IMR-90 (cell line): ENCODE measurements around the gene EIF4A3. TPM values are rescaled to one million over a fixed set of nuclear protein-coding genes. Genes with fewer than 3 reads are reported as not detected.
A peak's percentile ranks its signal among the peaks of the same experiment; 100 is the strongest.

ENCODE experiments used
- ATAC-seq: fragments of 200-7000 bp; cut with Tn5 transposase; 2 replicates; pipeline ENCODE4 v1.9.1; 2020; ENCODE audit warnings: low read depth, mild to moderate bottlenecking, moderate library complexity
- BruUV-seq: library from RNA; stranded (reverse); fragments of 400-500 nt; replicated peaks from 2 replicates; lab custom pipeline; 2021; lab: Mats Ljungman, UMichigan
- CTCF ChIA-PET: fragments of 300-600 bp; formaldehyde crosslinking; extraction: SDS; loops from one replicate; lab custom pipeline; 2021; ENCODE audit warnings: antibody characterized with exemption; lab: Yijun Ruan, JAX
- POLR2A ChIA-PET: fragments of 300-600 bp; sonication (Branson Sonifier 250); formaldehyde crosslinking; loops from one replicate; lab custom pipeline; 2022; ENCODE audit warnings: antibody characterized with exemption; ENCODE audit not compliant: unreplicated experiment; lab: Charles Lee
- DNase-seq: peaks from one replicate; pipeline ENCODE4 v3.0.0; 2013
- H2AFZ ChIP-seq: replicated peaks from 2 replicates; pipeline ENCODE3; 2013; ENCODE audit warnings: low read length, mild to moderate bottlenecking; ENCODE audit not compliant: poor library complexity
- H2AK5ac ChIP-seq: 2 replicates; pipeline ENCODE4 v1.6.1; 2013; ENCODE audit warnings: low read depth, low read length, inconsistent platforms
- H2AK9ac ChIP-seq: replicated peaks from 2 replicates; pipeline ENCODE3; 2013; ENCODE audit warnings: mild to moderate bottlenecking, low read depth, low read length, moderate library complexity; ENCODE audit not compliant: poor library complexity
- H2BK120ac ChIP-seq: 2 replicates; pipeline ENCODE4 v1.6.1; 2013; ENCODE audit warnings: low read depth, low read length, inconsistent platforms
- H2BK15ac ChIP-seq: 3 replicates; pipeline ENCODE4 v1.6.1; 2013; ENCODE audit warnings: low read depth, low read length, inconsistent platforms
- H2BK20ac ChIP-seq: 2 replicates; pipeline ENCODE4 v1.6.1; 2013; ENCODE audit warnings: low read depth, mild to moderate bottlenecking, inconsistent platforms, low read length, moderate library complexity
- H2BK5ac ChIP-seq: 2 replicates; pipeline ENCODE4 v1.6.1; 2013; ENCODE audit warnings: mild to moderate bottlenecking, low read depth, low read length, inconsistent platforms; ENCODE audit not compliant: poor library complexity, severe bottlenecking
- H3K14ac ChIP-seq: replicated peaks from 2 replicates; pipeline ENCODE4 v1.6.1; 2013; ENCODE audit warnings: low read depth, low read length, inconsistent platforms
- H3K18ac ChIP-seq: 2 replicates; pipeline ENCODE4 v1.6.1; 2013; ENCODE audit warnings: low read depth, low read length, control low read depth
- H3K23ac ChIP-seq: 2 replicates; pipeline ENCODE4 v1.6.1; 2013; ENCODE audit warnings: low read depth, low read length, inconsistent platforms
- H3K27ac ChIP-seq: 2 replicates; pipeline ENCODE4 v1.5.1; 2013; ENCODE audit warnings: mild to moderate bottlenecking, control low read depth, low read length; ENCODE audit not compliant: insufficient read depth
- H3K27me3 ChIP-seq: 2 replicates; pipeline ENCODE4 v1.6.1; 2013; ENCODE audit warnings: low read length; ENCODE audit not compliant: control insufficient read depth, insufficient read depth
- H3K36me3 ChIP-seq: 2 replicates; pipeline ENCODE4 v1.6.1; 2013; ENCODE audit warnings: low read length, mixed read lengths; ENCODE audit not compliant: control insufficient read depth, insufficient read depth
- H3K4ac ChIP-seq: 2 replicates; pipeline ENCODE4 v1.6.1; 2013; ENCODE audit warnings: low read depth, low read length, inconsistent platforms
- H3K4me1 ChIP-seq: 2 replicates; pipeline ENCODE4 v1.6.1; 2013; ENCODE audit warnings: low read length, mixed read lengths; ENCODE audit not compliant: control insufficient read depth, insufficient read depth
- H3K4me2 ChIP-seq: 2 replicates; pipeline ENCODE4 v1.6.1; 2013; ENCODE audit warnings: low read depth, mild to moderate bottlenecking, control low read depth, low read length, moderate library complexity
- H3K4me3 ChIP-seq: 2 replicates; pipeline ENCODE4 v1.5.1; 2013; ENCODE audit warnings: low read depth, mild to moderate bottlenecking, control low read depth, low read length, moderate library complexity; ENCODE audit not compliant: insufficient read depth
- H3K56ac ChIP-seq: 2 replicates; pipeline ENCODE4 v1.6.1; 2013; ENCODE audit warnings: low read length, inconsistent platforms; ENCODE audit not compliant: insufficient read depth; ENCODE audit errors: extremely low read depth
- H3K79me1 ChIP-seq, 2 experiments: 2 replicates each; pipeline ENCODE4 v1.6.1; 2013; ENCODE audit warnings: low read length in 2 of 2, inconsistent platforms in 1 of 2, low read depth in 1 of 2
- H3K9ac ChIP-seq: 2 replicates; pipeline ENCODE4 v1.6.1; 2013; ENCODE audit warnings: low read depth, low read length, control low read depth
- H3K9me1 ChIP-seq: 2 replicates; pipeline ENCODE4 v1.6.1; 2013; ENCODE audit warnings: low read length, inconsistent platforms; ENCODE audit not compliant: insufficient read depth
- H3K9me3 ChIP-seq: 2 replicates; pipeline ENCODE4 v1.6.1; 2013; ENCODE audit warnings: low read length; ENCODE audit not compliant: control insufficient read depth, insufficient read depth
- H4K20me1 ChIP-seq: 2 replicates; pipeline ENCODE4 v1.6.1; 2013; ENCODE audit warnings: low read length, inconsistent platforms; ENCODE audit not compliant: insufficient read depth
- H4K5ac ChIP-seq: 2 replicates; pipeline ENCODE4 v1.6.1; 2013; ENCODE audit warnings: mild to moderate bottlenecking, low read depth, low read length, control low read depth
- H4K8ac ChIP-seq, 2 experiments: 2 replicates each; pipeline ENCODE4 v1.6.1; 2013; ENCODE audit warnings: low read depth in 2 of 2, low read length in 2 of 2, control low read depth in 1 of 2, inconsistent platforms in 1 of 2
- H4K91ac ChIP-seq: 2 replicates; pipeline ENCODE4 v1.6.1; 2013; ENCODE audit warnings: low read depth, low read length, inconsistent platforms; ENCODE audit not compliant: insufficient read depth
- BHLHE40 ChIP-seq: fragments of 150-350 bp; IDR thresholded peaks from 2 replicates; pipeline ENCODE4 v1.6.1; 2016; ENCODE audit warnings: mild to moderate bottlenecking, low read depth, low read length
- CEBPB ChIP-seq: IDR thresholded peaks from 2 replicates; pipeline ENCODE4 v1.6.1; 2012; ENCODE audit warnings: low read depth, low read length, improper control_type of control experiment
- CHD1 ChIP-seq: IDR thresholded peaks from 2 replicates; pipeline ENCODE4 v1.6.1; 2012; ENCODE audit warnings: low read depth, low read length, improper control_type of control experiment
- FOS ChIP-seq: fragments of 150-350 bp; IDR thresholded peaks from 2 replicates; pipeline ENCODE4 v1.6.1; 2016; ENCODE audit warnings: low read depth, low read length
- MAFK ChIP-seq: IDR thresholded peaks from 2 replicates; pipeline ENCODE4 v1.6.1; 2012; ENCODE audit warnings: low read depth, low read length, improper control_type of control experiment
- MAZ ChIP-seq: IDR thresholded peaks from 2 replicates; pipeline ENCODE4 v1.6.1; 2012; ENCODE audit warnings: low read depth, mild to moderate bottlenecking, low read length, improper control_type of control experiment, moderate library complexity, borderline replicate concordance
- MXI1 ChIP-seq: IDR thresholded peaks from 2 replicates; pipeline ENCODE4 v1.6.1; 2012; ENCODE audit warnings: low read depth, mild to moderate bottlenecking, low read length, moderate library complexity, borderline replicate concordance
- NFE2L2 ChIP-seq: fragments of 150-350 bp; IDR thresholded peaks from 2 replicates; pipeline ENCODE4 v1.6.1; 2016; ENCODE audit warnings: low read depth, mild to moderate bottlenecking, low read length
- POLR2A ChIP-seq: IDR thresholded peaks from 2 replicates; pipeline ENCODE4 v1.6.1; 2012; ENCODE audit warnings: mild to moderate bottlenecking, low read depth, low read length
- RAD21 ChIP-seq: IDR thresholded peaks from 2 replicates; pipeline ENCODE4 v1.6.1; 2012; ENCODE audit warnings: low read length, improper control_type of control experiment
- RCOR1 ChIP-seq: IDR thresholded peaks from 2 replicates; pipeline ENCODE4 v1.6.1; 2012; ENCODE audit warnings: mild to moderate bottlenecking, low read length, improper control_type of control experiment; ENCODE audit not compliant: insufficient replicate concordance
- SMC3 ChIP-seq: fragments of 150-350 bp; IDR thresholded peaks from 2 replicates; pipeline ENCODE4 v1.6.1; 2016; ENCODE audit warnings: low read depth, mild to moderate bottlenecking, antibody characterized with exemption, low read length, moderate library complexity
- WGBS, 2 experiments: methylation state at CpG; one replicate each; pipeline versions ENCODE4 v1.1.5 to v1.1.7; 2013; ENCODE audit warnings: missing lambda C conversion rate in 2 of 2; ENCODE audit not compliant: insufficient read length in 1 of 2; ENCODE audit errors: extremely low coverage in 2 of 2; 5-methylcytosine and 5-hydroxymethylcytosine counted together
- dilution Hi-C: fragments of 300-500 bp; cut with HindIII; formaldehyde crosslinking; loops from one replicate; pipeline ENCODE4 v1.14.3; 2018; ENCODE audit warnings: low sequenced_read_pairs; ENCODE audit not compliant: unreplicated experiment
- in situ Hi-C: fragments of 300-500 bp; cut with MboI; formaldehyde crosslinking; loops from 3 replicates; pipeline ENCODE4 v1.14.3; 2019; ENCODE audit warnings: low sequenced_read_pairs, inconsistent platforms, mixed read lengths
- intact Hi-C: fragments of 100-400 bp; cut with micrococcal nuclease; formaldehyde crosslinking; loops from 2 replicates; pipeline ENCODE4 v1.10.0; 2022
- polyA plus RNA-seq, 3 experiments: library from polyadenylated mRNA; depleted of rRNA; stranded (reverse); fragments of >200 nt; gene quantifications; 2 replicates each; pipeline ENCODE4 v1.2.3, GENCODE V29; 2012; ENCODE audit warnings: low replicate concordance in 1 of 3
- total RNA-seq: library from RNA; depleted of rRNA; stranded (reverse); fragments of >200 nt; gene quantifications from 2 replicates; pipeline ENCODE4 v1.2.3, GENCODE V29; 2012
- TF ChIP-seq, protein P1 (sequence below): conservative IDR thresholded peaks from 2 replicates; pipeline ENCODE4 v1.5.1; 2012; ENCODE audit warnings: mild to moderate bottlenecking, low read depth, low read length, improper control_type of control experiment
- TF ChIP-seq, protein P2 (sequence below): fragments of 150-350 bp; IDR thresholded peaks from 2 replicates; pipeline ENCODE4 v1.6.1; 2017; ENCODE audit warnings: mild to moderate bottlenecking, antibody characterized with exemption, low read length, low read depth

EIF4A3 gene
- total and polyA plus RNA-seq, 2 of the 4 experiments (the other 2 are of a cell fraction), result 85.3 to 97.1 TPM

DNA sequence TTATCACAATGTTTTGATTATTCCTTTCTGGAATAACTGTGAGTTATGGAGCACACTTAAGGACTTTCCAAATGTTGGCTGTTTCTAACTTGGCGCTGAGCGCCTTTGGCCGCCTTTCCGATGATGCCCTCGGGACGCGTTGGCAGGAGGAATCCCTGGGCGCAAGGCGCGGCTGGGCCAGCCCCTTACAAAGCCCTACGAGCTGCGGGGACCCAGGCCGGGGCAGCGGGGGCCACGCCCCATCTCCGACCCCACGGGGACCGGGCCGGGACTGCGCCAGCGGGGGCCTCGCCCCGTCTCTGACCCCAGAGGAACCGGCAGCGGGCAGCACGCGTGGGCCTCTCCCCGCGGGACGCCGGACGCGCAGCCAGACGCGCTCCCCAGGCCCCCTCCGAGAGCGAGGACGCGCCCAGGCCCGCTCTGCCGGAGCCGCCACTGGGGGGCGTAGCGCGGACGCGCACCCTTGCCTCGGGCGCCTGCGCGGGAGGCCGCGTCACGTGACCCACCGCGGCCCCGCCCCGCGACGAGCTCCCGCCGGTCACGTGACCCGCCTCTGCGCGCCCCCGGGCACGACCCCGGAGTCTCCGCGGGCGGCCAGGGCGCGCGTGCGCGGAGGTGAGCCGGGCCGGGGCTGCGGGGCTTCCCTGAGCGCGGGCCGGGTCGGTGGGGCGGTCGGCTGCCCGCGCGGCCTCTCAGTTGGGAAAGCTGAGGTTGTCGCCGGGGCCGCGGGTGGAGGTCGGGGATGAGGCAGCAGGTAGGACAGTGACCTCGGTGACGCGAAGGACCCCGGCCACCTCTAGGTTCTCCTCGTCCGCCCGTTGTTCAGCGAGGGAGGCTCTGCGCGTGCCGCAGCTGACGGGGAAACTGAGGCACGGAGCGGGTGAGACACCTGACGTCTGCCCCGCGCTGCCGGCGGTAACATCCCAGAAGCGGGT is 45.6 kb downstream of the EIF4A3 start, which contains the start of gene GAA (continued):
- TF ChIP-seq MAZ (peak; percentile 97), BHLHE40 (peak; percentile 87)

DNA sequence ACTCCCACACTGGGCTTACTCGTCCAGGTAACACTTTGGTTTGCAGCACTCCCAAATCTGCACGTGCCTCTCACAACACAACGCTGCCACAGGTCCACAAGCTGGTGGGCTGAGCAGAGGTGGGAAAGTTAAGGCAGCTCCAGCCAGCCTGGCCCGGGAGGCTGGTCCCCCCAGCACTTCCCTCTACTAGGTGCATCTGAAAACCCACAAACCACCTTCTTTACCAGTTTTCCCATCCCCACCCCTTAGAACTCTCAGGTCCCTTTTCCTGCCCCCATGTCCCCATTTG is 46.9 kb downstream of the EIF4A3 start:
- H3K4me1 ChIP-seq, result peaks cover 6% of the 10 kb centered on the region
- peak overlapping the region; percentile 73 for H2AFZ ChIP-seq
- no peak overlapping the region for H3K27ac ChIP-seq
- H3K27me3 ChIP-seq, result no peaks in the 10 kb centered on the region
- no peaks in the 10 kb centered on the region for H3K36me3 ChIP-seq
- H3K18ac ChIP-seq, result no peak overlapping the region
- ChIA-PET CTCF (no interaction called here), POLR2A (no interaction called here)
- H4K91ac ChIP-seq, result no peak overlapping the region
- H2AK9ac ChIP-seq, result peak overlapping the region; percentile 78
- H3K9me1 ChIP-seq, result peaks cover 8% of the 10 kb centered on the region
- H3K79me1 ChIP-seq, result peaks cover 0 to 14% of the 10 kb centered on the region in 2 experiments; a peak in 3 of 4 replicates
- no peak overlapping the region; the same call in 1 of the 2 replicates for H3K23ac ChIP-seq
- intact Hi-C loops, result loop anchor here (5.0 kb wide), 1 partner anchor 47 kb away; the partner anchor contains the start of gene EIF4A3
- WGBS, 2 experiments, result no CpG with 5 or more reads among the region's 4 CpGs
- peak overlapping the region; percentile 57; the same call in 1 of the 2 replicates for H2AK5ac ChIP-seq
- DNase-seq (no peak), ATAC-seq (no peak)
- H3K4me3 ChIP-seq, result no peak overlapping the region
- no peak overlapping the region for H3K9ac ChIP-seq
- H3K4me2 ChIP-seq, result no peak overlapping the region
- H4K5ac ChIP-seq, result no peak overlapping the region
- dilution Hi-C loops, result no loop called here
- H3K56ac ChIP-seq, result no peak overlapping the region
- no TSS peak for BruUV-seq
- H3K4ac ChIP-seq, result peak overlapping the region; percentile 16
- H2BK120ac ChIP-seq, result no peak overlapping the region
- peak overlapping the region; percentile 21; the same call in 1 of the 2 replicates for H3K14ac ChIP-seq
- no peak overlapping the region for H2BK20ac ChIP-seq
- 0 out of 4 replicates have a peak overlapping the region, but pooled peaks of 1 of the 2 experiments have one; percentile 87 for H4K8ac ChIP-seq
- in situ Hi-C loops, result no loop called here
- no peaks in the 10 kb centered on the region for H3K9me3 ChIP-seq
- H2BK5ac ChIP-seq, result no peak overlapping the region
- no peaks in the 10 kb centered on the region for H4K20me1 ChIP-seq
- no peak overlapping the region; the same call in 2 of the 3 replicates for H2BK15ac ChIP-seq
- TF ChIP-seq RAD21 (no peak), CEBPB (no peak), RCOR1 (no peak), CHD1 (no peak), MAZ (no peak), FOS (no peak), BHLHE40 (no peak), NFE2L2 (no peak), POLR2A (no peak), MAFK (no peak), SMC3 (no peak), MXI1 (no peak)
- TF ChIP-seq, protein P1, sequence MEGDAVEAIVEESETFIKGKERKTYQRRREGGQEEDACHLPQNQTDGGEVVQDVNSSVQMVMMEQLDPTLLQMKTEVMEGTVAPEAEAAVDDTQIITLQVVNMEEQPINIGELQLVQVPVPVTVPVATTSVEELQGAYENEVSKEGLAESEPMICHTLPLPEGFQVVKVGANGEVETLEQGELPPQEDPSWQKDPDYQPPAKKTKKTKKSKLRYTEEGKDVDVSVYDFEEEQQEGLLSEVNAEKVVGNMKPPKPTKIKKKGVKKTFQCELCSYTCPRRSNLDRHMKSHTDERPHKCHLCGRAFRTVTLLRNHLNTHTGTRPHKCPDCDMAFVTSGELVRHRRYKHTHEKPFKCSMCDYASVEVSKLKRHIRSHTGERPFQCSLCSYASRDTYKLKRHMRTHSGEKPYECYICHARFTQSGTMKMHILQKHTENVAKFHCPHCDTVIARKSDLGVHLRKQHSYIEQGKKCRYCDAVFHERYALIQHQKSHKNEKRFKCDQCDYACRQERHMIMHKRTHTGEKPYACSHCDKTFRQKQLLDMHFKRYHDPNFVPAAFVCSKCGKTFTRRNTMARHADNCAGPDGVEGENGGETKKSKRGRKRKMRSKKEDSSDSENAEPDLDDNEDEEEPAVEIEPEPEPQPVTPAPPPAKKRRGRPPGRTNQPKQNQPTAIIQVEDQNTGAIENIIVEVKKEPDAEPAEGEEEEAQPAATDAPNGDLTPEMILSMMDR, result no peak
- TF ChIP-seq, protein P2, sequence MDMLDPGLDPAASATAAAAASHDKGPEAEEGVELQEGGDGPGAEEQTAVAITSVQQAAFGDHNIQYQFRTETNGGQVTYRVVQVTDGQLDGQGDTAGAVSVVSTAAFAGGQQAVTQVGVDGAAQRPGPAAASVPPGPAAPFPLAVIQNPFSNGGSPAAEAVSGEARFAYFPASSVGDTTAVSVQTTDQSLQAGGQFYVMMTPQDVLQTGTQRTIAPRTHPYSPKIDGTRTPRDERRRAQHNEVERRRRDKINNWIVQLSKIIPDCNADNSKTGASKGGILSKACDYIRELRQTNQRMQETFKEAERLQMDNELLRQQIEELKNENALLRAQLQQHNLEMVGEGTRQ, result no peak
